GM21619 (cell line): Measurements from ENCODE around the gene ST8SIA2.

Experiments used
- ATAC-seq: cut with Tn5 transposase; IDR thresholded peaks from one replicate; pipeline ENCODE4 v1.9.1; 2021; ENCODE audit not compliant: unreplicated experiment

ST8SIA2 gene

DNA sequence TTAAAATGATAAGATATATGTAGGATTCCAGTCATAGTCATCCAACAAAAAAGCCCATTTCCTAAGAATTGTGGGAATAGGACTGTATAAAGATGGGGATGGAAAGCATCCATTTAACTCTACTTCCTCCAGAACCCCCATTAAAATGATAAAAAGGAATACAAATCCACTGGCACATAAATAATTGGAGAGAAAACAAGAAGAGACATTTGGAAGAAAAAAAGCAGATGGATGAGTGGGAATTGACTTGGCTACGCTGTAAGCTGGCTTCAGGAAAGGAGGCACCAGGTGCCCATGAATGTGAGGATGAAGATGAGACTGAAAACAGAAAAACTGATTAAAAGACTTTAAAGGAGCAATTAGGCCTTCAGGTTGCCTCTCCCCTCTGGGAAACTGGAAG lies 91.8 kb downstream of the ST8SIA2 start:
- ATAC-seq: no peak

DNA sequence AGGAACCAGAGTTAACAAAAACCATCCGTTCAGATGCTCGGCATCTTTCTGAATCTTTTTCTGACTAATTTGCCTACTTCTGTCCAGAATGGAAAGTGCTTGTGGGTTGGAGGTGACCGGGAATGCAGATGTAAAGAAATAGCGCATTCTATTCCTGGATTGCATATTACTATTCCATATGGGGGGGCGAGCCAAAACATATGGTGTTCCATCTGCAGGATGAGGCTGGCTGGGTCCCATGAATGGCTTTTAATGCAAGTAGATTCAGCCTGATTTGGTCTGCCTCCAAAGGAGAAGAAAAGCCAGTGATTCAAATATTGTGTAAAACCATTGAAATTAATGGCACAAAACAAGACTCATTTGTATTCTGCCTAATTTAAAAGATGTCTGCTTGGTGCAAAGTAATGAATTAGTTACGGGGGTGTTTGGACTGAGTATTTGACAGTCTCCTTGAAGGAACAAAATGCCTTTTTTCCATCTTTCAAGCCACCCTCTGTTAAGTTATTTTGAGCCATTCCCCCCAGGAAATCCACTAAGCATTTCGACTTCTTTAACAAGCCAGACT lies 99.0 kb downstream of the ST8SIA2 start:
- ATAC-seq: no peak

DNA sequence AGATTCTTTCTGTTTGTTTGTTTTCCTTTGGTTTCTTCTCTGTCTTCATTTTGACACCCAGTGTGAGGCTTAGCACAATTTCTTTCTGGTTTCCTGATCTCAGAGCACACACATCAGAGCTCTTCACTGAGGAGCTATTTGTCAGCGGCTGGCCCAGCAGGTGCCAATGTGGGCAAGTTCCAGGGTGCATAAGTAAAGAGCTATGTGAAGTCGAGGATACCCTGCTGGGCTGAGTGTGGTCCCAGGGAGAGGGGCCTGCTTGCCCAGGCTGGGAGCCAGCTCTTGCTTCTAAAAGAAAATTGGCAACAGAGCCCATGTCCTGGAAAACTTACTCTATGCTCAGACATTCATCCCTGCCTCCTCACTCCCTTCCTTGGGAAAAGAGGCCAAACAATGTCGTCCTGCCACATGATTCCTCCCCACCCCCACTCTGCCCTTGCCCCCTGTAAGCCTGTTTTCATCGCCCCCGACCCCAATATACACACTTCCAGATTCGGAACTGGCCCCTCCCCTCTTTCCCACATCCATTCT lies 101.2 kb downstream of the ST8SIA2 start:
- no peak for ATAC-seq

DNA sequence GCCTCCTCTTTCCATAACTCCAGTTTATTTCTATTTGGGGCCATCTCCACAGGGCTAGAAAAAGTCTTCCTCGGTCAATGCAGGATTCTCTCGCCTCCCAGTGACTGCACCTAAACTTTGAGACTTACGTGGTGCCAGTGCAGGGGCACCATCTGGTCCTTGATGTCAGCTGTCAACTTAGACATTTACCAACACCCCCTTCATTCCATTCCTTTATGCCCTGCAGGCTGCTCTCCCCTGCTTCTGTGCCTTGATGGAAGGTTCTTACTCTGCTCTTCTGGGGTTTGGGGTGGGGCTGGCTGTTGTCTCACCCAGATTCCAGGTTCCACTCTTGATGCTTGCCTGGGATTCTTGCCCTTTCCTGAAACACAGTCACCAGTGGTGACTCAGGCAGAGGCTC lies 101.8 kb downstream of the ST8SIA2 start:
- no peak for ATAC-seq

DNA sequence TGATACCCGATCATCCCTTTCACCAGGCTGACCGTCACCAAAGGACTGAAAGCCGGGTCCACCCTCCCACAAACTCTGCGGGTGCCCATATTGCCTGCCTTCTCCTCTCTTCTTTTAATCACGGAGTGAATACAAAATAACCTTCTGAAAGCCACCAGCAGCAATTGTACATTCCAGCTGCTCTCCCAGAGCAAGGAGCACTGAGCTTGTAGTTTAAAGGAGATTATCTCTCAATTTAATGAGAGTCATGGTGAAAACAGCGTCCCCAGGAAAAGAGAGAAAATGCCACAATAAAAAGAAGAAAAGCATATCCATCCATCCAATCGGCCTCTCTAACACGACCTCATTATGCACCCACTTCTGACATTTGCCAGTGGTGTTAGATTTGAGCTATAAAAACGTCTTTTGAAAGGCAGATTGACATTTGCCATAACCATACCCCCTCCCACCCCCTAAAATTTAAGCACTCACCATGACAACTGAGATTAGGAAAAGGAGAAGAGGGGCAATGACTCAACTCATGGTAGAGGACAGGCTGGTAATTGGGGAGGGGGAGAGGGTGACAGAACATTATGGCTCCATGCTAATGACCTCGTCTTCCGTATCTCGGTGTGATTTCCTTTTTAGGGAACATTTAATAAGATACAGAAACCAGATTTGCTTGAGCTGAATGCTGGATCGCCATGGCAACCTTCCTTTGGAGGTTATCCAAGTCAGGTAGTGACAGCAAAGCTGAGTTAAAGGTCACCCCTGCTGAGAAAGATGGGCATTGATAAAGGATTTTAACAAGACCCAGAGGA lies 106.2 kb downstream of the ST8SIA2 start:
- no peak for ATAC-seq

DNA sequence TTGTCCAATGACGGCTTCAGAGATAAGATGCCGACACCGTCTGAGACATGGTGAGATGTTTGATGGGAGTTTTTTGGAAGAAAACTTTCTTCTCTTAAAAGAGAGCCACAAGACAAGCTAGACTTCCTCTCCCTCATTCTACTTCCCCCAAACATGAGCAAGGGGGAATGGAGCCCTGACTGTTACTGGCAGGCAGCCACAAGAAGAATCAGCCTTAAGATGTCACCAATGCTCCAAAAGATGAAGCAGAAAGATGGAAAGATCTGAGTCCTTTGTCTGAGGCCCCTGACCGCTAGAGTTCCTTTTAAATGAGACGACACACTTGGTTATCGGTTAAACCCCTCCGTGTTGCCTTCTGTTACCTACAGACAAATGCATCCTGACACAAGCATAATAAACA lies 108.7 kb downstream of the ST8SIA2 start:
- no peak for ATAC-seq

DNA sequence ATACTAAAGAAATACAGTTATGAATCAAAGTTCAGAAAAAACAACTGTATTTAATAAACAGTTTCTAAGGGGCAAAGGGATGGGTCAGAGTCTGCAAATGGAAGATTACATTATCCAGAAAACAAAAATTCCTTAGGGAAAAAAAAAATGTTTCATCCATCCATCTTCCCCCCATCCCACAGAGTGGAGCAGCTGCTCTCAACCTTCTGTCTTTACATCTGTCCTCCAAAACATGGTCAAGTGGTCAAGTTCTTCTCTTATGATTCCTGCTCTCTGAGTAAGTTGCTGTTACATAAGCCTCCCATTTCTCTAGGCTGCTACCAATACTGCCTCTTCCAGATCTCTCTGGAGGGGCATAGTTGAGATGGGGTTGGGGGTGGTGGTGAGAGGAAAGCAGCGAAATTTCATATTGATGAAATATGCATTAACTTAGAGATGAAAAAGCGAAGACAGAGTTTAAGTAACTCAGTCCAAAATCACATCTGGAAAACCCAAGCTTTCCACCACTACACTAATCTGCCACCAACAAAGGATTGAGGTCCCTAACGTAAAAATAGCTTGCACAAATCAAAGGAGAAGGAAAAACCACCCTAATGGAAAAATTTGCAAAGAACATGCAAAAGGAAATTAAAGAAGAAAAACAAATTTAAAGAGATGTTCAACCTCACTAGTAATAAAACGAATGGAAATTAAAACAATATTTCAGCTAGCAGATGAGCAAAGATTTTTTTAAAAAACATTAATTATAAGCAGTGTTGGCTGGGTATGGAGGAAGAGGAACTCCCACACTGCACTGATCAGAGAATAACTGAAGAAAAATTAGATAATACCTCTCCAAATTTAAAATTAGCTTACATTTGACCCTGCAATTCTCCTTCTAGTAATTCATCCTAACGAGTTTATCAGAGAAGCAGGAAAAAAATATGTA lies 109.5 kb downstream of the ST8SIA2 start:
- ATAC-seq: no peak

DNA sequence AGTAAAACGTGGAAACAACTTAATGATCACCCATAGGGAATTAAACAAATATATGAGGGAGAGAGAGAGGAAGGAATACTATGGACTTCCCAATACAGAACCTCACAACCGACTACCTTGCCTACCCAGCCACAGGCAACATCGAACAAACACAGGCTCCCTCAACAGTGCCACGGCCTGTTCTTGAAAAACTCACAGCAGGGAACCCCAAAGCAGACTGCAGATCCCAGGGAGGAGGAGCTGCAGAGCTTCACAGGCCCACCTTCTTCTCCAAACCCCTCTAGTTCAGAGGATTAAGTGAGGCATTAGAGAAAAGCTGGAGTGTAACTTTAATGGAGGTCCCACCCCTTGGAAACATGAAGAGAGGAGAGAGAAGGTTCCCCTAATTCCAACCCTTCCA lies 110.2 kb downstream of the ST8SIA2 start:
- no peak for ATAC-seq

DNA sequence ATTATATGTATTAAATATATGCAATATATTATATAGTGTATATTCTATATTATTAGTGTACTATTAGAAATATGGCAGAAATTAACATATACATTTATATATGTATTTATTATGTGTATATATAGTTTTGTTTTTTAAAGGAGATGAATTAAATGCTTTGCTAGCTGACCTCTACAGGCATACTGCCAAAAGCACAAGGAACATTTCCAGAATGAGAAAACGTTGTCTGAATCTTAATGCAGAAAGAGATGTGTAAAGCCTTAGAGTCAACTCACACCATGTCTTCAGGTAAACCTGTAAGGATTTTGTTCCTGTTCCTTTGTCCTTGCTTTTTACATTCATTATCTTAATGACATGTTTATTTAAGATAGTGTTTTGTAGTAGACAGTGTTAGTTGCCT lies 111.9 kb downstream of the ST8SIA2 start:
- ATAC-seq: no peak

DNA sequence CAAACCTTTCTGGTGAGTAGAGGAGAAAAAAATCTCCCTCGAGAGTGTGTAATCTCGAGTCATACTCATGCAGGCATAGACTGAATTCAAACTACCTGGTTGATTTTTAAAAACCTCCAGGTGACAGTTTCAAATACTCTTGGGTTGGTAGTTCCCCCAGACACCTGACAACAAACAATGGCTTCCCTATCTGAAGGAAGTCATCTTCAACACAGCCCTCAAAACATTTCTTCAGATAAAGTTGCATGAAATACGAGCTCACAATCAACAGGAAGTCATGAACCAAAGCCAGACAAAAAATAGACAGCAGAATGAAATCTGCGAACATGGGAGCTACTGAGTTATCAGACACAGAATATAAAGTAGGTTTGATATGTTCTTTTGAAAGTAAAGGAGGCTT lies 112.8 kb downstream of the ST8SIA2 start:
- ATAC-seq: no peak

DNA sequence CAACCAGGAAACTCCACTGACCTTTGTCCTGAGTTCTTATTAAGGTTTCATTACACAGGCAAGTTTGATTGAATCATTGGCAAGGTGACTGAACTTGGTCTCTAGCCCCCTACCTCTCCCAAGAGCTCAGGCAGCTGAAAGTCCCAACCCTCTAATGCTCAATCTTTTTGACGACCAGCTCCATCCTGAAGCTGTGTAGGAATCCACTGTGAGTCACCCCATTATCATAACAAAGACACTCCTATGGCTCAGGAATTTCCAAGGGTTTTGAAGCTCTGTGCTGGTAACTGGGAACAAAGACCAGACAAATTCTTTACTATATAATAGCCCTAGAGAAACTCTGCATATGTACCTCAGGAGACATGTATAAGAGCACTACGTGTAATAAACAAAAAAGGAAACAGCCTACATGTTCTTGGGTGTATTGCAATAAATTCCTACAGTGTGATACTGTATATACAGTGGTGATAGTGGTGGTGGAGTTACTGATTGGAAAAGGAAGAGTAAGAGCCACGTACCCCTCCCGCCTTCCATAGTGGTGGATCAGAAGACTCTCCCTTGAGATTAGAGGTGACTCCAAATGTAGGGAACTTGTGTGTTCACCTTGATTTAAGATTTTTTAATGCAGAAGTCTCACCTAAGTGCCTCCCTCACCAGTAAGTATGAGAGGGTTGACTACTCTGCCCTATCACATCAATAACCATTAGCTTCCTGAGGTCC lies 116.6 kb downstream of the ST8SIA2 start:
- ATAC-seq: no peak
